COLO668 (cell line): Measurements from ENCODE around the gene ANKRD34B.

Experiments used
- DNase-seq: peaks from one replicate; lab custom pipeline; 2025; ENCODE audit not compliant: unreplicated experiment; lab: John Stamatoyannopoulos, UW

The ANKRD34B gene

GRCh38 chr5:80573062-80573461, 3.0 kb upstream of the ANKRD34B start:
- no peak for DNase-seq

GRCh38 chr5:80569086-80569960, 757 bp downstream of the ANKRD34B start:
- DNase-seq: peak; percentile 47

GRCh38 chr5:80568251-80568650, 1.8 kb downstream of the ANKRD34B start:
- DNase-seq: no peak

GRCh38 chr5:80566711-80567259, 3.3 kb downstream of the ANKRD34B start:
- DNase-seq: no peak

GRCh38 chr5:80565330-80565729, 4.8 kb downstream of the ANKRD34B start:
- no peak for DNase-seq

GRCh38 chr5:80559244-80559643, 10.8 kb downstream of the ANKRD34B start:
- no peak for DNase-seq

- DNase-seq: no peak
Observed at GRCh38 chr5:80555099-80555498, 15.0 kb downstream of the ANKRD34B start.

- DNase-seq: no peak
Observed at GRCh38 chr5:80554646-80555045, 15.4 kb downstream of the ANKRD34B start.

GRCh38 chr5:80541392-80541791, 28.7 kb downstream of the ANKRD34B start:
- no peak for DNase-seq

GRCh38 chr5:80540691-80541090, 29.4 kb downstream of the ANKRD34B start:
- DNase-seq: no peak

GRCh38 chr5:80516826-80517225, 53.3 kb downstream of the ANKRD34B start:
- no peak for DNase-seq

- no peak for DNase-seq
Observed at GRCh38 chr5:80509362-80509761, 60.7 kb downstream of the ANKRD34B start.

- DNase-seq: no peak
Observed at GRCh38 chr5:80508844-80509243, 61.2 kb downstream of the ANKRD34B start.

- no peak for DNase-seq
Observed at GRCh38 chr5:80507663-80508062, 62.4 kb downstream of the ANKRD34B start.
